Testis (tissue), 3 donors: ENCODE measurements around the gene SGSM2. TPM values are rescaled to one million over a fixed set of nuclear protein-coding genes. Genes with fewer than 3 reads are reported as not detected.

Experiments
- DNase-seq: peaks from one replicate; pipeline ENCODE4 v3.0.0-alpha.2; 2019
- H3K27ac ChIP-seq, 2 donors: fragments of 200-600 bp; sonication (generic); one replicate each; pipeline ENCODE4 v1.5.1; 2019
- H3K27me3 ChIP-seq: fragments of 200-600 bp; sonication (generic); one replicate; pipeline ENCODE4 v1.5.1; 2019
- H3K36me3 ChIP-seq: fragments of 200-600 bp; sonication (generic); one replicate; pipeline ENCODE4 v1.5.1; 2017; ENCODE audit warnings: low read depth; ENCODE audit errors: missing control alignments
- H3K4me1 ChIP-seq: fragments of 200-600 bp; sonication (generic); one replicate; pipeline ENCODE4 v1.5.1; 2019
- H3K4me3 ChIP-seq, 2 donors: fragments of 200-600 bp; sonication (generic); one replicate each; pipeline ENCODE4 v1.5.1; 2017 to 2019
- H3K9me3 ChIP-seq: fragments of 200-600 bp; sonication (generic); one replicate; pipeline ENCODE4 v1.5.1; 2017
- CTCF ChIP-seq, 3 experiments: fragments of 450-650 bp in 2 of 3; fragments of 200-600 bp in 1 of 3; sonication (generic) in 1 of 3; IDR thresholded peaks; one replicate each; pipeline ENCODE4 v1.5.1; 2016 to 2019; ENCODE audit warnings: antibody characterized with exemption in 3 of 3, mild to moderate bottlenecking in 2 of 3, moderate library complexity in 1 of 3
- POLR2A ChIP-seq: fragments of 450-650 bp; IDR thresholded peaks from one replicate; pipeline ENCODE4 v1.6.1; 2017; ENCODE audit warnings: antibody characterized with exemption, mild to moderate bottlenecking, moderate library complexity
- WGBS, 2 donors: methylation state at CpG; one replicate each; pipeline ENCODE4 v1.1.5; 2018; 5-methylcytosine and 5-hydroxymethylcytosine counted together
- intact Hi-C: fragments of 100-400 bp; cut with DNase I; formaldehyde crosslinking; loops from one replicate; pipeline ENCODE4 v1.15.1; 2023; ENCODE audit warnings: low total_unique reads
- polyA plus RNA-seq: library from polyadenylated mRNA; stranded (reverse); fragments of 350-450 nt; fragmentation: Illumina TruSeq; extraction: RNeasy Lipid Tissue Mini Kit (QIAGEN cat#74804); gene quantifications from one replicate; pipeline ENCODE4 v1.2.3, GENCODE V29; 2014; ENCODE audit warnings: low read depth, low replicate concordance; ENCODE audit not compliant: insufficient read depth
- total RNA-seq, 2 donors: library from RNA; depleted of rRNA; stranded (reverse); fragments of >200 nt; gene quantifications; one replicate each; pipeline ENCODE4 v1.2.3, GENCODE V29; 2016

SGSM2 gene
- total and polyA plus RNA-seq, 3 donors from 2014 or later: 54.1 to 88.9 (median 80.5) TPM

GRCh38 chr17:2377659-2378058, 40.4 kb downstream of the SGSM2 start:
- DNase-seq: no peak
- 79 to 93% methylated on average over 9 to 10 of the region's 10 CpGs for WGBS, 2 donors
- Histone ChIP-seq H3K27ac (no peak overlapping the region), H3K9me3 (no peaks in the 10 kb centered on the region), H3K4me3 (no peak overlapping the region), H3K27me3 (no peaks in the 10 kb centered on the region), H3K4me1 (peaks cover under 1% of the 10 kb centered on the region), H3K36me3 (no peaks in the 10 kb centered on the region)
- TF ChIP-seq POLR2A (no peak), CTCF (IDR thresholded peaks at IDR 0.05) (no peak)
- intact Hi-C loops: no loop called here

- no peak for DNase-seq
- no peak for TF ChIP-seq CTCF (IDR thresholded peaks at IDR 0.05)
- no peak for TF ChIP-seq POLR2A
- no peaks in the 10 kb centered on the region for H3K9me3 ChIP-seq
- H3K4me3 ChIP-seq: no peak overlapping the region
- 61 to 78% methylated on average over 8 to 11 of the region's 11 CpGs for WGBS, 2 donors
- H3K27ac ChIP-seq: no peak overlapping the region
- H3K27me3 ChIP-seq: no peaks in the 10 kb centered on the region
- no peaks in the 10 kb centered on the region for H3K36me3 ChIP-seq
- intact Hi-C loops: no loop called here
- peaks cover 5% of the 10 kb centered on the region for H3K4me1 ChIP-seq
These were observed 41.6 kb downstream of the SGSM2 start for GRCh38 chr17:2378905-2379304.

GRCh38 chr17:2379489-2380225, 42.4 kb downstream of the SGSM2 start:
- Histone ChIP-seq H3K4me3 (no peak overlapping the region), H3K27ac (no peak overlapping the region), H3K36me3 (no peaks in the 10 kb centered on the region), H3K27me3 (no peaks in the 10 kb centered on the region), H3K9me3 (no peaks in the 10 kb centered on the region), H3K4me1 (peaks cover 6% of the 10 kb centered on the region)
- no peak for DNase-seq
- intact Hi-C loops: loop anchor here (5.0 kb wide), 1 partner anchor 38 kb away; no protein-coding TSS in a partner anchor
- WGBS, 2 donors: 85% methylated on average over 25 of the region's 25 CpGs; no CpG with 5 or more reads in 1 of the 2 donors
- TF ChIP-seq CTCF (IDR thresholded peaks at IDR 0.05) (no peak), POLR2A (no peak)

- Histone ChIP-seq H3K4me3 (no peak overlapping the region), H3K9me3 (no peaks in the 10 kb centered on the region), H3K4me1 (peaks cover 13% of the 10 kb centered on the region), H3K27me3 (no peaks in the 10 kb centered on the region), H3K36me3 (no peaks in the 10 kb centered on the region), H3K27ac (no peak overlapping the region)
- TF ChIP-seq POLR2A (no peak), CTCF (IDR thresholded peaks at IDR 0.05) (no peak)
- DNase-seq: no peak
- intact Hi-C loops: loop anchor here (5.0 kb wide), 1 partner anchor 37 kb away; no protein-coding TSS in a partner anchor
- WGBS, 2 donors: 71% methylated on average over 13 to 15 of the region's 16 CpGs
These were observed 43.1 kb downstream of the SGSM2 start for GRCh38 chr17:2380226-2380922.
